WERI-Rb-1 (cell line): ENCODE results near the gene ZNF497.
"Not testable (repeated sequence)": the region's sequence is repeated elsewhere in the genome, so short reads cannot be mapped to it uniquely, and the experiment has no call there.

Source experiments
- DNase-seq: peaks from one replicate; pipeline ENCODE4 v3.0.0-alpha.2; 2020
- H3K27ac ChIP-seq: fragments of 250-450 bp; sonication (Bioruptor Pico); 2 replicates; pipeline ENCODE4 v1.5.1; 2020; ENCODE audit warnings: mild to moderate bottlenecking, moderate library complexity
- H3K27me3 ChIP-seq: fragments of 250-450 bp; sonication (Bioruptor Pico); 2 replicates; pipeline ENCODE4 v1.5.1; 2021; ENCODE audit warnings: mild to moderate bottlenecking, low read depth, moderate library complexity; ENCODE audit not compliant: insufficient read depth, severe bottlenecking
- H3K36me3 ChIP-seq: fragments of 250-450 bp; sonication (Bioruptor Pico); 2 replicates; pipeline ENCODE4 v1.5.1; 2020; ENCODE audit warnings: mild to moderate bottlenecking, moderate library complexity
- H3K4me3 ChIP-seq: 2 replicates; pipeline ENCODE4 v1.5.1; 2011; ENCODE audit warnings: low read depth, mild to moderate bottlenecking, control low read depth, low read length
- H3K9me3 ChIP-seq: fragments of 250-450 bp; sonication (Bioruptor Pico); 2 replicates; pipeline ENCODE4 v1.5.1; 2021; ENCODE audit warnings: mild to moderate bottlenecking, moderate library complexity; ENCODE audit not compliant: severe bottlenecking
- TF ChIP-seq, protein P1 (sequence below): IDR thresholded peaks from 2 replicates; pipeline ENCODE4 v1.5.1; 2011; ENCODE audit warnings: low read depth, mild to moderate bottlenecking, control low read depth, inconsistent platforms, low read length

The ZNF497 gene

DNA sequence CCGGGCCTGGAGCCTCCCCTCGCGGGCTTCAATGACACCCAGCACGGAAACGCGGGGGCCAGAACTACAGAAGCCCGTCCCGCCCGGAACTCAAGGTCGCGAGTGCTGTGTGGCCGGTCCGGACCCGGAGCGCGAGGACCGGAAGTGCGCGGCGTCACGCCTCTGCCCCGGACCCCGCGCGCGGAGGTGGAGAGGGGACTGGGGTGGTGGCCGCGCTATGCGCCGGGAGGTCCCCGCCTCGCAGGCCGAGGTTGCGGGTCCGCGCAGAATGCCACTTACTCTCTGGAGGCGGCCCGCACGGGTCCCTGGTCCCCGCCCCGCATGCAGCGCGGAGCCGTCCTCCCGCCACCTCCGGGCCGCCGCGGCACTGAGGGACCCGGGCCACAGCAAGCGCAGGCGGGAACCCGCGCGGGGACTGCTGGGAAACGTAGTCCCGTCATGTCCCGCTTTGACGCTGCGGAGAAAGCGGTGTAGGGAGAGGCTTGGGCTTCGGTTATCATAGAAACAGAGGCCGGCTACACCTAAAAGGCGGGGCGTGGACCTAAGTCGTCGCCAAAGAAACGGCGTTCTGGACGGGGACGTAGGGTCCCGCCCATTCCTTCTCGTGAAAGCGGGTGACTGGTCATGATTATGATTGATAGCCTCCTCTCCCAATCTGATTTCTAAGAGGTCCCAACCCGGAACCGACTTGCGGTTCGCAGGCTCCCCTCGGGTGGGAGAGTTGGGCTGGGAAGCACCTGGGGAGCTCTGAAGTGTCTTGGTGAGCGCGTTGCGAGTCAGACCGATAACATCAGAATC is 18.3 kb upstream of the ZNF497 start, which contains the start of gene ZNF837:
ZNF837 (minus strand) TSS at position 369 of the 798 bp plus-strand sequence. CDS start 11,698 bp downstream, outside the sequence.
- no peaks in the 10 kb centered on the region for H3K36me3 ChIP-seq
- peak; percentile 99 for DNase-seq
- H3K4me3 ChIP-seq: peak within 1 kb of the TSS; percentile 38
- no peaks in the 10 kb centered on the region for H3K27me3 ChIP-seq
- H3K9me3 ChIP-seq: no peaks in the 10 kb centered on the region
- H3K27ac ChIP-seq: peak within 1 kb of the TSS; percentile 98
- TF ChIP-seq, protein P1, sequence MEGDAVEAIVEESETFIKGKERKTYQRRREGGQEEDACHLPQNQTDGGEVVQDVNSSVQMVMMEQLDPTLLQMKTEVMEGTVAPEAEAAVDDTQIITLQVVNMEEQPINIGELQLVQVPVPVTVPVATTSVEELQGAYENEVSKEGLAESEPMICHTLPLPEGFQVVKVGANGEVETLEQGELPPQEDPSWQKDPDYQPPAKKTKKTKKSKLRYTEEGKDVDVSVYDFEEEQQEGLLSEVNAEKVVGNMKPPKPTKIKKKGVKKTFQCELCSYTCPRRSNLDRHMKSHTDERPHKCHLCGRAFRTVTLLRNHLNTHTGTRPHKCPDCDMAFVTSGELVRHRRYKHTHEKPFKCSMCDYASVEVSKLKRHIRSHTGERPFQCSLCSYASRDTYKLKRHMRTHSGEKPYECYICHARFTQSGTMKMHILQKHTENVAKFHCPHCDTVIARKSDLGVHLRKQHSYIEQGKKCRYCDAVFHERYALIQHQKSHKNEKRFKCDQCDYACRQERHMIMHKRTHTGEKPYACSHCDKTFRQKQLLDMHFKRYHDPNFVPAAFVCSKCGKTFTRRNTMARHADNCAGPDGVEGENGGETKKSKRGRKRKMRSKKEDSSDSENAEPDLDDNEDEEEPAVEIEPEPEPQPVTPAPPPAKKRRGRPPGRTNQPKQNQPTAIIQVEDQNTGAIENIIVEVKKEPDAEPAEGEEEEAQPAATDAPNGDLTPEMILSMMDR: no peak

DNA sequence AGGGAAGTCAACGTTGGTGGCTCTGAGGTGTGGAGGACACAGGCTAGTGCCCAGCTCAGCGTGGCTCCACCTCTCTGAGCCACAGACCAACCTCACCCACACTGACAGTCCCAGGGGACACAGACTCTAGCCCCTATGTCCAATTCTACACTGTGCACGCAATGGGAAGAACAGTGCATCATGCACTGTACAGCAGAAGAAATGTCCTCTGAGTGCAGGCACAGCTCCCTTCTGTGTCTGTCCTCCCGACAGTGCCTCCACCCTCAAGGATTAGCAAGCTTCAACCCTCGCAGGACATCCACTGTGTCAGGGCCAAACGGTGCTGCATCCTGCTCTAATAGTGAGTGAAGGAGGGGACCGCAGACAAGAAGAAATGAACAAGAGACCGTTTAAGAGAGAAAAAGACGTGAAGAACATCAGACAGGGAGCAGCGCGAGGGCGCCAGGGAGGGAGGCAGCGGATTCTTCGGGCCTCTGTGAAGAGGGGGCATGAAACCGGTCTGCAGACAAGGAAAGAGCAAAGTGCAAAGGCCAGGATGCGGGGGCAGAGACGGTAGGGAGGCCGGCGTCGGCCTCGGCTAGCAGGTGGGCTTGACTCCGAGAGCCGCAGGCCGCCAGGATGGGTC is 17.6 kb upstream of the ZNF497 start:
- Histone ChIP-seq H3K9me3 (no peaks in the 10 kb centered on the region), H3K36me3 (no peaks in the 10 kb centered on the region), H3K4me3 (peak overlapping the region; percentile 38), H3K27me3 (no peaks in the 10 kb centered on the region), H3K27ac (peak overlapping the region; percentile 98)
- TF ChIP-seq, protein P1: no peak
- no peak for DNase-seq

DNA sequence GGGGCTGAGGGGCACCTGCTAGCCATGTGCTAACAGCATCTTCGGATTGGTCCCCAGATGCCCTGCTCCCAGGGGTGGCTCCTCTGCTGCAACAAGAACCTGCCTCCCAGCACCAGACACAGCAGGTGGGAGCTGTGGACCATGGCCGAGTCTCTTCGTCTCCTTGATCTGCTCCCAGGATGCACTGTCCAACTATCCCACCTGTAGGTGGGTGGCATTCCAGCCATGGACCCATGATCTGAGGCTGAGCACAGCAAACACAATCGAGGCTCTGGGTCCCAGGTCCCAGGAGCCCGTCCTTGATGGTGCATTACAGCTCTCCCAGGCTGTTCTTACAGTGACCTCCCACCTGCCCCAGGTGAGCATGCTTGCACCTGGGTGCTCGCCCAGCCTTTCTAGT is 16.7 kb upstream of the ZNF497 start:
- Histone ChIP-seq H3K9me3 (no peaks in the 10 kb centered on the region), H3K27me3 (no peaks in the 10 kb centered on the region), H3K36me3 (no peaks in the 10 kb centered on the region), H3K4me3 (no peak overlapping the region), H3K27ac (no peak overlapping the region)
- TF ChIP-seq, protein P1: no peak
- no peak for DNase-seq

DNA sequence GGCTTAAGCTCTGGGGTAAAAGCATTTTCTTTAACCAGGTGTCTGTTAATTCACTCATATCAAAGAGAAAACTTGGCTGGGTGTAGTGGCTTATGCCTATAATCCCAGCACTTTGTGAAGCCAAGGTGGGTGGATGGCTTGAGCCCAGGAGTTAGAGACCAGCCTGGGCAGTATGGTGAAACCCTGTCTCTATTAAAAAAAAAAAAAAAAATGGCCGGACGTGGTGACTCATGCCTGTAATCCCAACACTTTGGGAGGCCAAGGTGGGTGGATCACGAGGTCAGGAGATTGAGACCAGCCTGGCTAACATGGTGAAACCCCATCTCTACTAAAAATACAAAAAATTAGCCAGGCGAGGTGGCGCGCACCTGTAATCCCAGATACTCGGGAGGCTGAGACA is 14.2 kb upstream of the ZNF497 start:
- H3K27ac ChIP-seq: not testable (repeated sequence)

DNA sequence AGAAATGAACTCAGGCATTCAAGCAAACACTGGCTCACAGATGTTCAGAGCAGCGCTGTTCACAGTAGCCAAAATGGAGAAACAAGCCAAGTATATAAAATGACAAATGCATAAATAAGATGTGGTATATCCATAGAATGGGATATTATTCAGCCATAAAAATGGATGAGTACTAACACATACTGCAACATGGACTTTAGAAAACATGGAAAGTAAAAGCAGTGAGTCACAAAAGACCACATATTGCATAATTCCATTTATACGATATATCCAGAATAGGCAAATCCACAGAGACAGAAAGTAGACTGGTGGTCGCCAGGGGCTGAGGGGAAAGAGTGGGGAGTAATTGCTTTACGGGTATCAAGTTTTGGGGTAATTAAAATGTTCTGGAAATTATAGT is 11.6 kb upstream of the ZNF497 start:
- H3K4me3 ChIP-seq: no peak overlapping the region
- H3K36me3 ChIP-seq: no peaks in the 10 kb centered on the region
- no peaks in the 10 kb centered on the region for H3K27me3 ChIP-seq
- TF ChIP-seq, protein P1: no peak
- DNase-seq: no peak
- H3K27ac ChIP-seq: no peak overlapping the region
- no peaks in the 10 kb centered on the region for H3K9me3 ChIP-seq

More for the DNA sequence above, 14.2 kb upstream of the ZNF497 start:
- not testable (repeated sequence) for H3K36me3 ChIP-seq, H3K27me3 ChIP-seq, H3K9me3 ChIP-seq, H3K4me3 ChIP-seq, DNase-seq

DNA sequence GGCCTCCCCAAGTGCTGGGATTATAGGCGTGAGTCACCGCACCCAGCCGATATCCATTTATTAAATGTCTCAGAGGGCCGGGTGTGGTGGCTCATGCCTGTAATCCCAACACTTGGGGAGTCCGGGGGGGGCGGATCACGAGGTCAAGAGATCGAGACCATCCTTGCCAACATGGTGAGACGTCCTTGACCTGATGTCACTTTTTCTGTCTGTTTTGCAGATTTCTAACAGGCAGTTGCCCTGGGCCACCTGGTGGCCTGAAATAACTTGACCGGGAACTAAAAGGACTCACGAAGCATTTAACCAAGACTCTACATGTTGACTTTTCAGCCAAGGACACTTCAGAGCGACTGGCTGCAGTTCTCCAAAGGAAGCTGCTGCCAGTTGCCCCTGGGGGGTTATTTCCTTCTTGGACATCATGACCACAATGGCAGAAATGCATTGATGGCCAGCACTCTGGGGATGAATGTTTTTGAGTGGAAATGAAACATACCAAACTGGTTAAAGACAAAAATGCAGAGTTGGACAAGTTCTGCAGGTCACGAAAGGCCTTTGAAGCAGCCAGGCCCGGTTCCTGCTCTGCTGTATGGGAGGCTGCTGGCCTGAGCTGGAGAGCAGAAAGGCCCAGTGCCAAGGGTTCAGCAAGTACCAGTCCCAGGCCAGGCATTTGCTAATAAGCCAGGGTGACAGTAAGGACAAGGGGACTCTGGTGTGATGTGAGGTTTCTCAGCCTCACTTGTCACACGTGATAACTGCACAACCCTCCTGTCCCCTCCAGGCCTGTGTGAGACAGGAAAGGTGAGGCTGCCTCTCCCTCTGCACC is 10.0 kb upstream of the ZNF497 start:
- DNase-seq: no peak
- H3K4me3 ChIP-seq: no peak overlapping the region
- H3K36me3 ChIP-seq: no peaks in the 10 kb centered on the region
- TF ChIP-seq, protein P1: no peak
- no peaks in the 10 kb centered on the region for H3K9me3 ChIP-seq
- no peak overlapping the region for H3K27ac ChIP-seq
- H3K27me3 ChIP-seq: no peaks in the 10 kb centered on the region
